ENCODE measurements around the gene INPP5A. TPM values are rescaled to one million over a fixed set of nuclear protein-coding genes. Genes with fewer than 3 reads are reported as not detected.
"Not testable (repeated sequence)": the region's sequence is repeated elsewhere in the genome, so short reads cannot be mapped to it uniquely, and the experiment has no call there.

INPP5A gene
- total RNA-seq, 1 experiment from 2014 or later = 16.0 TPM

DNA sequence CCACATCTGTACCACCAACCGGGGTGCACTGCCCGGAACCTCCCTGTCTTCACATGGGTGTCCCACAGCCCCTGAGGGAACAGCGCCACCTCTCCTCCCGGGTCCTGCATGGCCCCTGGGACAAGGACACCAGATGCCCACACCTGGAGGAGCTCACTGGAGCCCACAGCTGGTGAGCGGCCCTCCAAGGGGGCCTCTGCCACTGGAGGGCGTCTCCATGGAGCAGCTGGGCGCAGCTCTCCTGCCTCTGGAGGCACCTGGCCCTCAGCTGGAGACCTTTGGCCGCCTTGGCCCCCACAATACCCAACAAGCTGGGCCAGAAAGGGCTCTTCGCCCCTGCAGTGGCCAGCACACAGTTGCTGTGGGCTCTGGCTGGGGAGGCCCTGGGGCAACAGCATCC, 255.6 kb downstream of the INPP5A start:
- no peak for DNase-seq (ENCODE audit: low read depth)

DNA sequence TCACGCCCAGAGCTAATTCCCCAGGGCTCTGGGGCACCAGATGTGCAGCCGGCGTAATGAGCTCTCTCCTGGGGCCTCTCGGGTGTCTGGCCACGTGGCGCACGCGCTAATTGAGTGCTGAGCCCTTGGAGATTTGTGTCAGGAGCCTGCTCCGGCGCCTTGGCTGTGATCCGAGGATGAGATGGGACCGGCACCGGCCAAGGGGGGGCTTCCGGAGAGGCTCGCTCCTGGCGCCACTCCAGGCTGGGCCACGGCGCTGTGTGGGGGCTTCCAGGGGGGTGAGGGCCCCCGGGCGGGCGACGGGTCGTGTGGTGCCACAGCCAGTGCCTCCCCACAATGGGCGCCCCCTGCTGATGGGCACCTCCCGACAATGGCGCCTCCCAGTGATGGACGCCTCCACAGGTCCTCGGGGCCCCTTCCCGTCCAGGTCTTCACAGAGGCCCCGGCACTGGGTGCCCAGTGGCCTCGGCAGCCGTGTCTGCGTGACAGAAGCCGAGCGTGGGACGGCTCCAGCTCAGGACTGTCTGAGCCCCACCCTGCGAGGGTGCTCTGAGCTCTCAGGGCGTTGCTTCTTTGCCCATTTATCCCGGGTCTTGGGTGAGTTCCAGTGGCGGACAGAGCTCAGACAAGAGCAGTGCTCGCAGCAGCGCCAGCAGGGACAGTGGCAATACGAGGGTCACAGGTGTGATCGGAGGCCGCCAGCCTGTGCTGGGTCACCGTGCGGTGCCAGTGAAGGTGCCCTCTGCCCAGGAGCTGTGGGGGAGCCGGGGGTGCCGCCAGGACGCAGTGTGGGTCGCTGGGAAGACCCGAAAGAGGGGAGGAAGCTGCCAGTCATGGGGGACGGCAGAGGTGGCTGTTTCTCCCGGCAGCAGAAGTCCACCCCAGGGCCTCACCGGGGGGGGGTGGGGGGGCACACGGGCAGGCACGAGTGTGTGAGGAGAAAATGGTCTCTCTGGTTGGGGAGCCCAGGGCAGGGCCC, 256.6 kb downstream of the INPP5A start:
- DNase-seq (ENCODE audit: low read depth) = no peak

DNA sequence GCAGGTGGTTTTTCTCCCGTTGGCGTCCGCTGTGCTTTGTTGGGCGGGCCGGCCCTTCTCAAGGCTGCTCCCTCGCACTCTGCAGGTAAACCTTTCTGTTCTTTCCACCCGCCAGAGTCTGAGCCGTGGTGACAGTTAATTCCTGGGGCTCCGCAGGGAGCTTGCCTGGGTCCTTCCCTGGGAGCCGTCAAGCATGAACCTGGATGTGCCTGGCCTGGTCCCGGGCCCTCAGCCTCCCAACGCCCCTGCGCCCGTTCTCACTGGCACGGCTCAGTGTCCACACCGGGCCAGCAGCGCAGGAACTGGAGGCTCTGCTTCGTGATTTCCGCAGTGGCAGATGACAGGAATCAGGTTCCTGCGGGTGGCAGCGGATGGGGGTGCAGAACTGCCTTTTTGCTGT, 259.3 kb downstream of the INPP5A start:
- DNase-seq (ENCODE audit: low read depth) = no peak

DNA sequence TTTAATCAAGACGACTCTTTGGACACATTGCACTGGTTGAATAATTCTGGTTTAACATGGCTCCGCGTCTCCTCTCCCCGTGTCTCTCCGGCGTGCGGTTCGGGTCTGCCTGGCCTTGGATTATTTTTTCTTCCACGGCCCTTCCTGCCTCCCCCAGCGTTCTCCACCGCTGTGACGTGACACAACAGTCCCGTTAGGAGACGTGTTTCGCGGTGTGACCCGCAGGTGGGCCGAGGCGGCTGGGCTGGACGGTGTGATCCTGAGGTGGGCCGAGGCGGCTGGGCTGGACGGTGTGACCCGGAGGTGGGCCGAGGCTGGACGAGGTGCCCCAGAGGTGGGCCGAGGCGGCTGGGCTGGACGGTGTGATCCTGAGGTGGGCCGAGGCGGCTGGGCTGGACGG, 260.4 kb downstream of the INPP5A start:
- not testable (repeated sequence) for DNase-seq (ENCODE audit: low read depth)

DNA sequence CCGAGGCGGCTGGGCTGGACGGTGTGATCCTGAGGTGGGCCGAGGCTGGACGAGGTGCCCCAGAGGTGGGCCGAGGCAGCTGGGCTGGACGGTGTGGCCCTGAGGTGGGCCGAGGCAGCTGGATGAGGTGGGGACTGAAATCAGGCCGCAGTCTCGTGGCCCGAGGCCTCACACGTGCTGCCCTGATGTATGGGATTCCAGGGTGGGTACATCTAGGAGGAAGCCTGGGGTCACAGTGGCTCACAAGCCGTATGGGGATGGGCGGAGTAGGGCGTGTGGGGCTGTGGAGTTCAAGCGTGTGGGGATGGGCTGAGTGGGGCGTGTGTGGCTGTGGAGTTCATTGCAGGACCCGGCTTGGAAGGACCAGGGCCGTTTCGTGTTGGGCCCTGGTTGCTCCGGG, 260.8 kb downstream of the INPP5A start:
- no peak for DNase-seq (ENCODE audit: low read depth)

DNA sequence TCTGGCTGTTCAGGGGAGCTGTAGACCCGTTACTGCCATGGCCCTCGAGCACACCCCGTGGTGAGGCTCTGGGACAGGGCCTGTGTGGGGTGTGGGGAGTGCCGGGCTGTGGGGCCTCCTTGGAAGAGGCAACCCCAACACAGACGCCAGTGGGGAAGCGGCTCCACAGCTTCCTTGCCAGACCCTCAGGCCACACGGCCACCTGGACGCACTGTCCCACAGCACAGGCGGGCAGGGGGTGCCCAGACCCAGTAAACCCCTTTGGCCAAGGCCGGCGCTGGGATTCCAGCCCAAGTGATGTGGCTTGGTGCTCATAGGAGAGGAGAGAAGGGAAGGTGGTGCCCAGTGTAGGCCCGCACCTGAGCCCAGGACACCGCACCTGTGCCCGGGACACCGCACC, 261.3 kb downstream of the INPP5A start:
- DNase-seq (ENCODE audit: low read depth) = no peak

DNA sequence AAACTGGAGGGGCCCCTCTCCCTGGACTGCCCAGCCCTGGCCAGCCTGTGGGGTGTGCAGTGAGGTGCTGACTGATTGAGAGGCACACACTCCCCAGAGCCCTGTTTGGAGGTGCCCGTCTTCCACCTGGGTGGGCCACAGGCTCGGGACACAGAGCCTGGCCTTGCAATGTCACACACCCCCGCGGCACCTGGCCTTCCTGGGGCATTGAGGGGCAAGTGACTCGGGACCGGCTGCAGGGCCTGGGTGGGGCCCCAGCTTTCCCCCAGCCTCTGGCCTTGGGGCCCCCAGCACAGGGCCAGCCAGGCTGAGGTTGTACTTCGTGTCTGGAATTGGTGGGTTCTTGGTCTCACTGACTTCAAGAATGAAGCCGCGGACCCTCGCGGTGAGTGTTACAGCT, 262.3 kb downstream of the INPP5A start:
- no peak for DNase-seq (ENCODE audit: low read depth)

DNA sequence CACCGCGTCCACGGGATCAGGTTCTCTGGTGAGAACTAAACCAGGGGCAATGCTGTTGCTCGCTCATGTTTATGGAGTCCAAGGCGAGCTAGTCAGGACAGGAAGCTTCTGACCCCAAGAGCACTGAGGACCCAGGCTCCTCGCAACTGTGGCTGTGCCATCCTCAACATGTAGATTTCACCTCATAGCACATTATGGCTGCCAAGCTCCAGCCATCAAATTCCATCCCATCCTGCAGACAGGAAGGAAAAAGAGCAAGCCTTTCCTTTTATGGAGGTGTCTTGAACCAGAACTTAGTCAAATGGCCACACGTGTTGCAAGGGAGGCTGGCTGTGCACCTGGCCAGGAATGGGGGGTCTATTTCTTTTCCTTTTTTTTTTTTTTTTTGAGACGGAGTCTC, 264.5 kb downstream of the INPP5A start:
- no peak for DNase-seq (ENCODE audit: low read depth)

DNA sequence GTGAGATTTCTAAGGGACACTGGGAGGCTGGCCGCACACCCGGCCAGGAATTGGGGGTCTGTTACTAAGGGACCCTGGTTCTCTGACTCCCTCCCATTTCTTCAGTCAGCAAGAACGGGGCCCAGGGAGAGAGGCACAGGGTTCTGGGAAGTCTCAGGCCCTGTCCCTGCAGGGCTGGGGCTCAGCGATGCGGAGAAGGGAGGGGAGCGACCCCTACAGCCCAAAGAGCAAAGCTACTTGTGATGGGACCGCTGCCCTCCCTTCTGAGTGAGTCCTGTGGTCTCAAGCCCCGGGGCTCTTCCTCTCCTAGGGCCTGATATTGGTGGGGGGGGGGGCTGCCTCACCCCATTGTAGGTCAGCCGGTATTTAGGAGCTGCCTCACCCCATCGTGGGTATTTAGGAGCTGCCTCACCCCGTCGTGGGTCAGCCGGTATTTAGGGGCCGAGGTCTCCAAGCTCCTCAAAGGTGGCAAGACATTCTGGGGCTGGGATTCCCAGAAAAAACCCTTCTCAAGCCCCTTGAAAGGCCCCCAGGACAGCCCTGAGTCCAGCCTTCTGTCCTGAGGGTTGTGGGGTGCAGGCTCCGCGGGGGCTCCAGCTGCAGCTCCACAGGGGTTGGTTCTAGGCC, 265.2 kb downstream of the INPP5A start:
- DNase-seq (ENCODE audit: low read depth) = no peak

DNA sequence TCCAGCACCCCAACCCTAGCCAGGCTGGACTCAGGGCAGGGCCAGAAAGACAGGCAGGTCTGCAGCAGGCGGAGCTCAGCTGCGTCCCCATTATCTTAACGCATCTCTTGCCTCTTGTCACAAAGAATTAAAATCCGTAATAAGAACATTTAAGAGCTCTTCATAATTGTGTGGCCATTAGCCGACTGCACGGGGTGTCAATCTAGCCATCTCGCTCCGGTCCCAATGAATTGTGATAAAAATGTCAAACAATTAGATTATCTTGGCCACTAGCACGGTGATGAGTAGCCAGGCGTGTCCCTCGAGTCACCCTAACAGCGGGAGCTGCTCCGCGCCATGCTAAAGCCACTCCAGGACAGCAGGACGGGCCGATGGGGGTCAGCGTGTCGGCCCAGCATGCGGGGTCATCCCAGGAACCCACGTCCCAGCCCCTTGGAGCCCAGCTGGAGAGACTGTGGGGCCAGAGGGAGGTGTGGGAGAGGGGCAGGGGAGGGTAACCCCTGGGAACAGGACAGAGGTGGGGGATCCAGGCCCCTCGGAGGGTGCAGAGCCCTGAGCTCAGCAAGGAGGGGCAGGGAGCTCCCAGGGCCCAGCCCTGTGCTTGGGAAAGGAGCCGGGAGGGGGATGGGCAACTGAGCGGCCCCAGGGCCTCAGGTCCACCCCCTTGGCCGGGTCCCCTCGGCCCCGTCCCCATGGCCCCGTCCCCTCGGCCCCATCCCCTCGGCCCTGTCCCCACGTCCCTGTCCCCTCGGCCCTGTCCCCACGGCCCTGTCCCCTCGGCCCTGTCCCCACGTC, 266.0 kb downstream of the INPP5A start:
- no peak for DNase-seq (ENCODE audit: low read depth)

DNA sequence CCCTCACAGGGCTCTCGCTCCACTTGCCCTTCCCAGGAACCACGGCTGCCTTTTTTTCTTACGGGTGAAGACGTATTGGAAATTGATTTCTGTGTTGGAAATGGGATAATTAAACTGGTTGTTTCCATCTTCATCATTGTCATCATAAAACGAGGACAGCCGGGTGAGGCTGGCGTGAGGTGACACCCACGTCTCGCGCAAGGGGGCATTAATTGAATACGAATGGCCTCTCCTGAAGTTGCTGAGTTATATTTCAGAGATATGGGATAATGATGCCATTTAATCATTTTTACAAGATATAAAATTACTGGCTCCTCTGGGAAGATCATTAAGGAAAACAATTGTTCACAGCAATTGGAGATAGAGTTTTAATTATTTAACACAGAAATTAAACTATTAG, 266.7 kb downstream of the INPP5A start:
- DNase-seq (ENCODE audit: low read depth) = no peak

DNA sequence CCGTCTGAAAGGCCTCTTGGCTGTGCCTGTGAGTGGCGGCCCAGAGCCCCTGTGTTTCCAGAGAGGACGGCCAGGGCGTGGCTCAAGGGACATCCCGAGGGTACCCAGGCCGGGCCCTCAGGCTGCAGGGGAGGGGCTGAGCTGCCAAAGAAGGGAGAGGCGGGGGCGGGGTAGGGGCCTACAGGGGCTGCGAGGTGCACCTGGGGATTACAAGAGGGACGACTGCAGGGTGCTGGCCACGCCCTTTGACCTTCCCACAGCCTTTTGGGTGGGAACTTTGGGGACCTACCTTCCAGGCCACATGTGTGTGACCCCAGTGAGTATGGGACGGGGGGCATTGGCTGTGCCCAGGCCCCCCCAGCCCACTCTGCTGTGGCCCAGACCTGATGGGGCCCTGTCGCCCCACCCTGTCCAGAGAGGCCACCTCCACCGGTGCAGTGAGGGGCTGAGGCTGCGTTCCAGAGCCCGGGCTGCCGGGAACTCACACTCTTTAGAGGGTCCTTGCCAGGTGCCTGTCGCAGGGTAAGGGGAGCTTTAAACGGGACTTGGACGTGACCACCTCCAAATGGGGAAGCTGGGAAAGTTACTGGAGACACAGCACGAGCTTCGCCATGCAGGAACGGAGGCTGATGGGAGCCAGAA, 267.3 kb downstream of the INPP5A start:
- no peak for DNase-seq (ENCODE audit: low read depth)

DNA sequence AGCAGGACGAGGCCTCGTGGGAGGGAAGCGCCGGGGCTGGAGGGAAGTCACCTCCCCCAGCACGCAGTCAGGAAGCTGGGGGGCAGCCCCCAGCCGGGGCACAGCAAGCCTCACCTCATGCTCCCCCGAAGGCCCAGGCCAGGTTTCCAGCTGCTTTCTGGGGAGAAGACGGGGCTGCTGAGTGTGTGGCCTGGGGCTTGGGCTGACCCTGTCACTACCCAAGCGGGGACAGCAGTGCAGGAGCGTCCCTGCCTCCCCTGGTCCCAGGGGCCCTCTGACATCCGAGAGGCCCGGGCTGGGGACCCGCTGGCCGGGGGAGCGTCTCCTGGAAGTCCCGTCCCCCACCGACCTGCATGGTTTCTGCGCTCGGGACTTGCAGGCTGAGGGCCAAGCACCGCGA, 268.0 kb downstream of the INPP5A start:
- no peak for DNase-seq (ENCODE audit: low read depth)

DNA sequence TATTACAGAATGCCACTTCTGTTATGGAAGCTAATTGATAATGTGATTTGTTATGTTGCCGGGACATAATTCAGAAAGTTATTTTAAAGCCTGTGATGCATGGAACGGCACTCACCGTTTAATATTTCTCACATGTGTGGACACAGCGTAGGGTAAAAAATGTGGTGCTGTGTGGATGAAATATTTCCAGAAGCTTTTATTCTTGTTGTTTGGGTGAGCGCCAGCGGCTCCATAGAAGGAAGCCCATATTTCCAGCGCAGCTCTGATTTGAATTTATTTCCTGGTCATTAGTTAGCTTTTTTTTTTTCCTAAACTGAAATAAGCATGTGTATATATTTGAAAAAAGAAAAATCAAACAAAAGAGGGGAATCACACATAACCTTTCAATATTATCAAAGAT, 268.5 kb downstream of the INPP5A start:
- DNase-seq (ENCODE audit: low read depth) = no peak

DNA sequence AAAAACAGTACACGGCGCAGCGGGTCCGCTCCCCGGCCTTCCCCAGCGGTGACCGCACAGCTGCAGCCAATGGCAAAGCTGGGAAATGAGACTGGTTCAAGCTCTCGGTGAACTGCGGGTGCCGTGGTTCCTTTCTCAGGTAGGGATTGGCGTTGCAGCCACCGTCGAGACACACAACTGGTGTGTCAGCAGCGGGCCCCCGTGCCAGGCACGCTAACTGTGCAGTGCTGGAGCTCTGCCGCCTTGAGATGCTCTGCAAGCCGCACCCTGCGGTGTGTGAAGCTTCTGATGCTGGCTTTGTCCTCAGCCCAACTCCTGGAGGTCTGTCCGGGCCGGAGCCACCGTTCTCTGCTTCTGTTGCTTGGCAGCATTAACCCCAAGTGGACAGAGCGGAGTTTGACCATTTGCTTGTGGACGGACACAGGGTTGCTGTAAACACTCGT, 269.0 kb downstream of the INPP5A start:
- no peak for DNase-seq (ENCODE audit: low read depth)

DNA sequence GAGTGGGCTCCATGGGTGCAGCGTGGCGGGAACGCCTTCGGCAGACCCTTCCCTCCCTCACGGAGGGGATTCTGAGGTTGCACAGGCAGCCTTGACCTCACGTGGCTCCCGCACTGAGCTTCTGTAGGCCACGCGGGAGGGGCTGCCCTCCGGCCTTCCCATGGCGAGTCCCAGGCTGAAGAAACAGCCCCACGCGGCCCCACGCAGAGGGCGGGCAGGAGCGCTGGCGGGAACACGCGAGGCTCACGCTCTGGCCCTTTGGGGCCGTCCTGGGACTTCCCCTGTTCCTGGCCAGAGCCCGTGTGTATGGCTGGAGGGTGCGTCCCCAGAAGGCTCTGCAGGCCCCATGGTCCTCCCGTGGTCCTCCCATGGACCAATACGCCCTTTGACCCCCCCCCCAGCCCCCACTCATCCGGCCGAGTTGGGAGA, 270.0 kb downstream of the INPP5A start:
- no peak for DNase-seq (ENCODE audit: low read depth)

DNA sequence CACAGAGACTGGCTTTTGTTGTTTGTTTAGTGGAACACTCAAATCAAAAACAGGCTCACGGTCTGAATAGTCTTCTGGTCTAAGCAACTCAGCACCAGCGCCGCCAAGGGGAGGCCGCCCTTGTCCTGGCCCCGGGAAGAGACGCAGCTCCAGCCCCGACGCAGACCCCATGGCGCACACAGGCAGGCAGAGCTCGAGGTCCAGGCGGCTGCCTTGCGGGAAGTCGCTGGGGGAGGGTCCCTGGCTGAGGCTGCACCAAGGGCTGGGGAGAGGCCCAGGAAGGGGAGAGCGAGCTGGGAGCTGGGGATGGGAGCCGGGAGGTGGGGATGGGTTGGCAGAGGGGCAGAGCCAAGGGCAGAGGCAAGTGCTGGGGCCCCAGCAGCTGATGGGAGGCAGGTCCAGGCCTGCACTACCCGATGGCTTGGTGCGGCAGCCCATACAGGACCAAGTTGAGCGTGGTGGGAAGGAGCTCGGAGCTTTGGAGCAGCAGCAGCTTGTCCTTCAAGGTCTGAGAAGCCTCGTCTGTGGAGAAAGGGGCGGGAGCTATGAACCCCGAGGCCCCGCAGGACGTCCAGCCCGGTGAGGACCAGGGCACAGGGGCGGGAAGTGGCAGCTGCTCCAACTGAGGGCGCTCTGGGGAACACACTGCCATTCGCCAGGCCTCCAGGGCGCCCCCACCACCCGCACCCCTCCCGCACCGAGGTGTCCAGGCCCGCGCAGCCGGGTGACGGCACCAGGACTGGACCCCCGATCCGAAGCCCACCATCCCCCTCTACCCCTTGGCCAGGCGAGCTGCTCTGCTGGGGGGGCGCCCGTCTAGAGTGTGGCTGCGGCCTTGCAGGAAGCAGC, 271.0 kb downstream of the INPP5A start:
- no peak for DNase-seq (ENCODE audit: low read depth)

DNA sequence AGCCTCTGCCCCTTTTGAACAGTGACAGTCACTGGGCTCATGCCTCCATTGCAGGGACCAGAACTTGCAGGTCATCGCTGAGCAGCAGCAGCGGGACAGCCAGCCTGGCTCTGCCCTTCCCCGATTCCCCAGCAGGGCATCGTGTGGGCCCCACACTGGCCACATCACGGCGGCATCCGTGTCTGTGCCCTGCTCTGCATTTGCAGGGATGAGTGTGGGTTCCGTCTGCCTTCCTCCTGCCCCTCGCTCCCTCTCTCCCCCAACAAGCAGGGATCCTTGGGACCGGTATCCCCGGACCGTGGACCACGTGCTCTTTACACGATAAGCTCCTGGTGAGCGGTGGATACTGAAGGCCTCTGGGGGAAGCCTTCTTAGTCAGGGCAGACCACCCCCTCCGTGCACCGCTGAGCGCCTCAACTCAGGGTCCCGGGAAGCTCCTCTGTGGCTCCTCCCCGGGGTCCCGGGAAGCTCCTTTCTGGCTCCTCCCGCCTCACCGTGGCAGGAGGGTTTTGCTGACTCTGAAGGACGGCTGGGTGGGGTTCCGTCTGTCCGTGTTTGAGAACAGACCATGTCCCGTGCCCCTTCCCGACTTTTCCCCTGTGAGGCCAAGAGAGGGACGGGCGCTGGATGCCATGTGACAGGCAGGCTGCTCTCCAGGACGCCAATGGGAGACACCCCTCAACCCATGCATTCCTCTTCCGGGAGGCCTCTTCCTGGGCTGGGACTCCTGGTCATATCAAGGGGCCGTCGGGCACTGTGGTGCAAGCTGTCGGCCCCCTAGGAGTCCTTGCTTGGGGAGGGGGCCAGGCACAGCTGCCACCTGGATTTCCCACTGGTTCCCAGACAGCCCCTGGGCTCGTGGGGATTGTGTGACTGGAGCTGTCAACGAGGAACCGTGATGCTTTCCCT, 271.9 kb downstream of the INPP5A start:
- DNase-seq (ENCODE audit: low read depth) = no peak

DNA sequence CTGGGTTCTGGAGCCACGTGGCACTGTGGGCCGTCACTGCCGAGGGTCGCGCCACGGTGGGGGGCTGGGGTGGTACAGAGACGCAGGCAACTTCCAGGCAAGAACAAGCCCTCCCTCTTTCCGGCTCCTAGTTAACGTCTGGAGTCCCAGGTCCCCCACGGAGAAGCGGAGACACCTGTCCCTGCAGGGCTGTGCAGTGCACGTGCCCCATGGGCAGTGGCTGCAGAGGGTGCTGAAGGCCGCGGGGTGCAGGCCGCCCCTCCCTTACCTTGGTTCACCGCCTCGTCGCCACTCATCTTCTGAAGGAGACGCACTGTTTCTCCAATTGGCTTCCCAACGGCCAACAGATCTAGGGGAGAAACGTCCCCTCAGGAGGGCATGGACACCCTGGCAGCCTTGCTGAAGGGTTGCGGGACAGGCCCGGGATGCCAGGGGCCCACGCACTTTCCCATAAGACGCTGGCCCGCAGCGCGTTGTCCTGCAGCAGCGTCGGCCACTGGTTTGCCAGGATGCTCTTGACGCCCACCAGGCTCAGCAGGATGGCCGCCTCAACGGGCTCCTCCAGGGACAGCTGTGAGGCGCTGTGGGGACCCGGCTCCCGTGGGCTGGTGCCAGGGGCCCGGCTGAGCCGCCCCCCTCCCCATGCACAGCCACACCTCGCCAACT, 272.7 kb downstream of the INPP5A start:
- no peak for DNase-seq (ENCODE audit: low read depth)

All from LHCN-M2 (cell line).